Smooth muscle cell (in vitro differentiated cells): ENCODE data around the gene MAFG. TPM values are rescaled to one million over a fixed set of nuclear protein-coding genes. Genes with fewer than 3 reads are reported as not detected.

Experiments
- DNase-seq: peaks from one replicate; lab custom pipeline; 2025; ENCODE audit not compliant: unreplicated experiment; lab: John Stamatoyannopoulos, UW
- H2AFZ ChIP-seq: fragments of 200-600 bp; sonication (generic); 2 replicates; pipeline ENCODE4 v1.6.0; 2016; ENCODE audit warnings: antibody characterized with exemption, low read depth, mild to moderate bottlenecking
- H3F3A ChIP-seq: fragments of 200-600 bp; sonication (generic); 2 replicates; pipeline ENCODE4 v1.6.0; 2017; ENCODE audit warnings: antibody characterized with exemption, low read depth
- H3K27ac ChIP-seq: fragments of 200-600 bp; sonication (generic); 2 replicates; pipeline ENCODE4 v1.5.1; 2016; ENCODE audit warnings: low read depth, mild to moderate bottlenecking
- H3K27me3 ChIP-seq: fragments of 200-600 bp; sonication (generic); 2 replicates; pipeline ENCODE4 v1.6.1; 2016; ENCODE audit warnings: low read depth, mild to moderate bottlenecking
- H3K36me3 ChIP-seq: fragments of 200-600 bp; sonication (generic); 2 replicates; pipeline ENCODE4 v1.5.1; 2016; ENCODE audit warnings: low read depth
- H3K4me1 ChIP-seq: fragments of 200-600 bp; sonication (generic); 2 replicates; pipeline ENCODE4 v1.5.1; 2016; ENCODE audit warnings: low read depth
- H3K4me2 ChIP-seq: fragments of 200-600 bp; sonication (generic); 2 replicates; pipeline ENCODE4 v1.6.0; 2016; ENCODE audit warnings: mild to moderate bottlenecking
- H3K4me3 ChIP-seq: fragments of 200-600 bp; sonication (generic); 2 replicates; pipeline ENCODE4 v1.5.1; 2016; ENCODE audit warnings: mild to moderate bottlenecking
- H3K79me2 ChIP-seq: fragments of 200-600 bp; sonication (generic); 2 replicates; pipeline ENCODE4 v1.6.0; 2016; ENCODE audit warnings: low read depth, mild to moderate bottlenecking
- H3K9ac ChIP-seq: fragments of 200-600 bp; sonication (generic); 2 replicates; pipeline ENCODE4 v1.6.0; 2016; ENCODE audit warnings: low read depth
- H3K9me3 ChIP-seq: fragments of 200-600 bp; sonication (generic); replicated peaks from 2 replicates; pipeline ENCODE4 v1.5.1; 2016; ENCODE audit warnings: low read depth
- H4K20me1 ChIP-seq: fragments of 200-600 bp; sonication (generic); 2 replicates; pipeline ENCODE4 v1.6.0; 2016; ENCODE audit warnings: low read depth
- CTCF ChIP-seq: fragments of 200-600 bp; sonication (generic); IDR thresholded peaks from 2 replicates; pipeline ENCODE4 v1.5.1; 2017; ENCODE audit warnings: borderline replicate concordance, mild to moderate bottlenecking, antibody characterized with exemption; ENCODE audit not compliant: insufficient read depth, poor library complexity, severe bottlenecking
- WGBS: methylation state at CpG from one replicate; pipeline ENCODE4 v1.1.7; 2016; ENCODE audit warnings: low lambda C conversion rate; 5-methylcytosine and 5-hydroxymethylcytosine counted together
- polyA plus RNA-seq: library from polyadenylated mRNA; unstranded; fragments of >200 nt; fragmentation: Nextera tagmentation; extraction: Ambion mirVana; gene quantifications from 2 replicates; pipeline ENCODE4 v1.2.1, GENCODE V29; 2016
- total RNA-seq: library from RNA; depleted of rRNA; stranded (reverse); fragments of >200 nt; gene quantifications from 2 replicates; pipeline ENCODE4 v1.2.3, GENCODE V29; 2014

MAFG gene
- total and polyA plus RNA-seq, 2 experiments from 2014 or later = 15.3 to 30.3 TPM

DNA sequence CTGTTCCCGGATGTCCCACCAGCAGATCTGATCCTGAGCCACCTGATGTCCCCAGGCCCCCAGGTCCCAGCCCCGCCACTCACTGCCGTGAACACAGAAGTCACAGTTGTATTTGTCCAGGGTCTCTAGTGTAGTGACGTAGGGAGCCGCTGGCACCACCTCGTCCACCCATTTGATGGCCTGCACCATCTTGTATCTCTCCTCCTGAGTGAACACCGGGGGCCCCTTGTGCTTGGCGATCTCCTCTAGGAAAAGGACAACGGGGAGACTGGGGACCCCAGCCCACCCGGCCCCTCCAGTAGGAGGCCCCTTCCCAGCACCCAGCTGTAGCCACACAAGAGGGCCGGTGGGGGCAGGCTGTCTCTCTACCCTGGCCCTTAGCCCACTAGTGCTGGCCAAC, 18.7 kb downstream of the MAFG start:
- H3F3A ChIP-seq = peaks cover 9% of the 10 kb centered on the region
- peaks cover 37% of the 10 kb centered on the region for H4K20me1 ChIP-seq
- 97% methylated on average over 11 of the region's 11 CpGs for WGBS
- H3K9me3 ChIP-seq = no peaks in the 10 kb centered on the region
- no peak overlapping the region for H3K4me3 ChIP-seq
- H3K9ac ChIP-seq = no peak overlapping the region
- TF ChIP-seq CTCF = no peak
- H3K4me1 ChIP-seq = peaks cover 4% of the 10 kb centered on the region
- DNase-seq = no peak
- no peak overlapping the region for H2AFZ ChIP-seq
- peaks cover 10% of the 10 kb centered on the region for H3K79me2 ChIP-seq
- H3K4me2 ChIP-seq = no peak overlapping the region
- H3K36me3 ChIP-seq = no peaks in the 10 kb centered on the region
- no peak overlapping the region for H3K27ac ChIP-seq
- no peaks in the 10 kb centered on the region for H3K27me3 ChIP-seq

GRCh38 chr17:81907219-81908145, 20.1 kb downstream of the MAFG start:
- Histone ChIP-seq H3K9ac (no peak overlapping the region), H2AFZ (no peak overlapping the region), H3K4me1 (peaks cover 4% of the 10 kb centered on the region), H3K36me3 (no peaks in the 10 kb centered on the region), H3K4me3 (no peak overlapping the region), H3F3A (peaks cover 9% of the 10 kb centered on the region), H4K20me1 (peaks cover 26% of the 10 kb centered on the region), H3K4me2 (no peak overlapping the region), H3K79me2 (peaks cover 10% of the 10 kb centered on the region), H3K9me3 (no peaks in the 10 kb centered on the region), H3K27me3 (no peaks in the 10 kb centered on the region), H3K27ac (no peak overlapping the region)
- no peak for TF ChIP-seq CTCF
- DNase-seq = no peak
- WGBS = 95% methylated on average over 23 of the region's 26 CpGs

GRCh38 chr17:81906476-81907218, 20.9 kb downstream of the MAFG start:
- TF ChIP-seq CTCF = no peak
- Histone ChIP-seq H3K4me1 (peaks cover 6% of the 10 kb centered on the region), H3K27me3 (no peaks in the 10 kb centered on the region), H3K79me2 (peaks cover 10% of the 10 kb centered on the region), H3K9ac (no peak overlapping the region), H3F3A (peaks cover 1% of the 10 kb centered on the region), H3K27ac (no peak overlapping the region), H3K4me2 (no peak overlapping the region), H3K9me3 (no peaks in the 10 kb centered on the region), H3K4me3 (no peak overlapping the region), H3K36me3 (no peaks in the 10 kb centered on the region), H2AFZ (no peak overlapping the region), H4K20me1 (peaks cover 19% of the 10 kb centered on the region)
- 96% methylated on average over 15 of the region's 15 CpGs for WGBS
- no peak for DNase-seq
